HG02870 (cell line): Measurements from ENCODE around the gene ZPR1.
"Not testable (repeated sequence)": the region's sequence is repeated elsewhere in the genome, so short reads cannot be mapped to it uniquely, and the experiment has no call there.

Source experiments
- ATAC-seq: cut with Tn5 transposase; IDR thresholded peaks from one replicate; pipeline ENCODE4 v1.9.1; 2021; ENCODE audit warnings: mild to moderate bottlenecking, moderate library complexity; ENCODE audit not compliant: unreplicated experiment

ZPR1 gene, protein sequence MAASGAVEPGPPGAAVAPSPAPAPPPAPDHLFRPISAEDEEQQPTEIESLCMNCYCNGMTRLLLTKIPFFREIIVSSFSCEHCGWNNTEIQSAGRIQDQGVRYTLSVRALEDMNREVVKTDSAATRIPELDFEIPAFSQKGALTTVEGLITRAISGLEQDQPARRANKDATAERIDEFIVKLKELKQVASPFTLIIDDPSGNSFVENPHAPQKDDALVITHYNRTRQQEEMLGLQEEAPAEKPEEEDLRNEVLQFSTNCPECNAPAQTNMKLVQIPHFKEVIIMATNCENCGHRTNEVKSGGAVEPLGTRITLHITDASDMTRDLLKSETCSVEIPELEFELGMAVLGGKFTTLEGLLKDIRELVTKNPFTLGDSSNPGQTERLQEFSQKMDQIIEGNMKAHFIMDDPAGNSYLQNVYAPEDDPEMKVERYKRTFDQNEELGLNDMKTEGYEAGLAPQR

DNA sequence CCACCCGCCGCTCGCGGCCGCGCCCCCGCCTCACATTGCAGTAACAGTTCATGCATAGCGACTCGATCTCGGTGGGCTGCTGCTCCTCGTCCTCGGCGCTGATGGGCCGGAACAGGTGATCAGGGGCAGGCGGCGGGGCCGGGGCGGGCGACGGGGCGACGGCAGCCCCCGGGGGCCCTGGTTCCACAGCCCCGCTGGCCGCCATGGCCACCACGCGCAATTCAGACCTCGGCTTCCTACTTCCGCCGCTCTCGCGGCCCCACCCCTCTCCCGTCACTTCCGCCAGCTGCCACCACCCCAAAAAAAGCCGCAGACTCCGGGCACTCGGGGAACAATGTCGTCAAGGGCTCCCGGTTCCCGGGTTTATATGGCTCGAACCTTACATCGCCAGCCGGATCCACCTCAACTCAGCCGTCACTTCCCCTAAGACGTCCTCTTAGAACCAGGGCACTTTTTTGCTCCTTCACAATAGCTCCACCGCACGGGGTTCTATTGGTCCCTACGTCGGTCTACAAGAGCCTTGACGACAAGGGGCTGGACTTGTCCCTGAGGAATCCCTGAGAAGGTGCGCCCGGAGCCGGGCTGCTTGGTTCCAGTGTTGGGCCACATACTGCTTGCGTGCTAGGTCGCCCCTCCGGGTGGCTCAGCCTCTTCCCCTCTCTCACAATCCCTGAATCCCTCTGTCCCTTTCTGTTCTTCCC is at the start of gene ZPR1:
Gene ZPR1, minus strand, starts transcription at position 238 of the 701 bp plus-strand sequence. Its CDS starts 33 bp downstream, at position 205.
- peak; percentile 82 for ATAC-seq

GRCh38 chr11:116836632-116836991 is 48.8 kb upstream of the ZPR1 start:
- ATAC-seq: no peak

DNA sequence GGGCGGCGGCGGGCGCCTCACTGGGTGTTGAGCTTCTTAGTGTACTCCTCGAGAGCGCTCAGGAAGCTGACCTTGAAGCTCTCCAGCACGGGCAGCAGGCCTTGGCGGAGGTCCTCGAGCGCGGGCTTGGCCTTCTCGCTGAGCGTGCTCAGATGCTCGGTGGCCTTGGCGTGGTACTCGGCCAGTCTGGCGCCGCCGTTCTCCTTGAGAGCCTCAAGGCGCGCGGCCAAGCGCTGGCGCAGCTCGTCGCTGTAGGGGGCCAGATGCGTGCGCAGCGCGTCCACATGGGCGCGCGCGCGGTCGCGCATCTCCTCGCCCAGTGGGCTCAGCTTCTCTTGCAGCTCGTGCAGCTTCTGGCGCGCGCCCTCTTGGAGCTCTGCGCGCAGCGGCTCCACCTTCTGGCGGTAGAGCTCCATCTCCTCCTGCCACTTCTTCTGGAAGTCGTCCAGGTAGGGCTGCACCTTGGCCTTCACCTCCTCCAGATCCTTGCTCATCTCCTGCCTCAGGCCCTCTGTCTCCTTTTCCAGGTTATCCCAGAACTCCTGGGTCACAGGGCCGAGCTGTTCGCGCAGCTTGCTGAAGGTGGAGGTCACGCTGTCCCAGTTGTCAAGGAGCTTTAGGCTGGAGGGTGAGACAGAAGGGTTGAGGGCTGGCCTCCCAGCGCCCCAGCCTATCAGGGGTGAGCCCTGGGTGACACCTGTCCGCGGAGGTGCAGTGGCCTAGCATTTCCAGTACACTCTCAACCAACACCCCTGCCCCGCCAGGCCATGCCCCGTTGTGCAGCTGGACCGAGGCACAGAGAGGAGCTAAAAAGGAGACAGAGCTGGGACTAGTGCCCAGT is 48.2 kb upstream of the ZPR1 start:
- ATAC-seq: peak; percentile 63

GRCh38 chr11:116835042-116835772 is 47.4 kb upstream of the ZPR1 start:
- ATAC-seq: peak; percentile 14

DNA sequence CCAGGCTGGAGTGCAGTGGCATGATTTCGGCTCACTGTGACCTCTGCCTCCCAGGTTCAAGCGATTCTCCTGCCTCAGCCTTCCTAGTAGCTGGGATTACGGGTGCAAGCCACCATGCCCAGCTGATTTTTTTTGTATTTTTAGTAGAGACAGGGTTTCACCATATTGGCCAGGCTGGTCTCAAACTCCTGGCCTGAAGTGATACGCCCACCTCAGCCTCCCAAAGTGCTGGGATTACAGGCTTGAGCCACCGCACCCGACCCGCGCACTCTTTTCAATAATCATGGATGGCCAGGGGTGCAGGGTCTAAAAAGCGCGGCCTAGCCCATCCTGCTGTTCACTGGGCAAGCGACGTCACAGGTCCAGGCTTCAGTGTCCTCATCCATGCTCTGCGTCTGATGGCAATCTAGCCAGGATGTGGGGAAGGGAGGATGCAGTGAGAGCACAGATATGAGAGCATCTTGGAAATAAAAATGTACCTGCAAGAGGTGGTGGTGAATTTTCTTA is 46.8 kb upstream of the ZPR1 start:
- ATAC-seq: not testable (repeated sequence)

GRCh38 chr11:116833816-116834534 is 46.2 kb upstream of the ZPR1 start:
- no peak for ATAC-seq

DNA sequence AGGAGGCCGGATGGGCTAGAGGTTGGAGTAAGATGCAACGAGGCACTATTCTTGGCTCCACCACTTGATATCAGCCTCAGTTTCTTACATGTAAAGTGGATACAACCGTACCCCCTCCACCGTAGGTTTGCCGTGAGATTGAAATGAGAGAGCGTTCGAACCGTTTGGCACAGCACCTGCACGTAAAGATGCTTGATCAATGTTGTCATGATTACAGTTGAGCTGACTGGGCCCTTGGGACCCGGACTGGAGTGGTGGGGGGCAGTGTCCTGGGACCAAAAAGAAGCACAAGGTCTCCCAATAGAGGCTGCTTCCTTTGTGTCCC is 45.6 kb upstream of the ZPR1 start:
- ATAC-seq: no peak

GRCh38 chr11:116832350-116833290 is 44.8 kb upstream of the ZPR1 start:
- ATAC-seq: no peak

- ATAC-seq: no peak
Observed at GRCh38 chr11:116831790-116832349, 44.0 kb upstream of the ZPR1 start.

- ATAC-seq: no peak
Observed at GRCh38 chr11:116830184-116830912, 42.5 kb upstream of the ZPR1 start.

- no peak for ATAC-seq
Observed at GRCh38 chr11:116829525-116830183, 41.8 kb upstream of the ZPR1 start, which contains the start of gene APOC3. Gene APOC3 (plus strand): TSS chr11:116829907. CDS start chr11:116830583, 676 bp downstream.

GRCh38 chr11:116828632-116829524 is 41.1 kb upstream of the ZPR1 start:
- ATAC-seq: no peak

- no peak for ATAC-seq
Observed at GRCh38 chr11:116827461-116827860, 39.6 kb upstream of the ZPR1 start.

- no peak for ATAC-seq
Observed at GRCh38 chr11:116826751-116827431, 39.1 kb upstream of the ZPR1 start.
